ENCODE results near the gene PRDM5.

GRCh38 chr4:120730777-120731320, 191.7 kb downstream of the PRDM5 start:
- TF ChIP-seq, protein P1, sequence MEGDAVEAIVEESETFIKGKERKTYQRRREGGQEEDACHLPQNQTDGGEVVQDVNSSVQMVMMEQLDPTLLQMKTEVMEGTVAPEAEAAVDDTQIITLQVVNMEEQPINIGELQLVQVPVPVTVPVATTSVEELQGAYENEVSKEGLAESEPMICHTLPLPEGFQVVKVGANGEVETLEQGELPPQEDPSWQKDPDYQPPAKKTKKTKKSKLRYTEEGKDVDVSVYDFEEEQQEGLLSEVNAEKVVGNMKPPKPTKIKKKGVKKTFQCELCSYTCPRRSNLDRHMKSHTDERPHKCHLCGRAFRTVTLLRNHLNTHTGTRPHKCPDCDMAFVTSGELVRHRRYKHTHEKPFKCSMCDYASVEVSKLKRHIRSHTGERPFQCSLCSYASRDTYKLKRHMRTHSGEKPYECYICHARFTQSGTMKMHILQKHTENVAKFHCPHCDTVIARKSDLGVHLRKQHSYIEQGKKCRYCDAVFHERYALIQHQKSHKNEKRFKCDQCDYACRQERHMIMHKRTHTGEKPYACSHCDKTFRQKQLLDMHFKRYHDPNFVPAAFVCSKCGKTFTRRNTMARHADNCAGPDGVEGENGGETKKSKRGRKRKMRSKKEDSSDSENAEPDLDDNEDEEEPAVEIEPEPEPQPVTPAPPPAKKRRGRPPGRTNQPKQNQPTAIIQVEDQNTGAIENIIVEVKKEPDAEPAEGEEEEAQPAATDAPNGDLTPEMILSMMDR (IDR thresholded peaks at IDR 0.05) = no peak
- no peak for TF ChIP-seq POLR2A (IDR thresholded peaks at IDR 0.05)

Data from thyroid gland (tissue), 4 donors.